SU-DHL-6 (cell line): ENCODE results near the gene FHIP1A.

Source experiments
- H2AFZ ChIP-seq: fragments of 200-600 bp; sonication (generic); 2 replicates; pipeline ENCODE4 v1.6.1; 2014; ENCODE audit warnings: low read depth, mild to moderate bottlenecking, moderate library complexity, mixed read lengths, antibody characterized with exemption, low read length; ENCODE audit not compliant: severe bottlenecking
- H3F3A ChIP-seq: fragments of 200-600 bp; shearing (Covaris generic); 2 replicates; pipeline ENCODE4 v1.6.0; 2016; ENCODE audit warnings: antibody characterized with exemption, mild to moderate bottlenecking; ENCODE audit not compliant: insufficient read depth
- H3K27ac ChIP-seq: fragments of 200-600 bp; sonication (generic); 2 replicates; pipeline ENCODE4 v1.5.1; 2016; ENCODE audit warnings: low read depth, mild to moderate bottlenecking, low read length, moderate library complexity, mixed read lengths
- H3K27me3 ChIP-seq: fragments of 200-600 bp; sonication (generic), shearing (Covaris generic); 2 replicates; pipeline ENCODE4 v1.6.0; 2014; ENCODE audit warnings: mild to moderate bottlenecking, low read length
- H3K36me3 ChIP-seq: fragments of 200-600 bp; sonication (generic); 2 replicates; pipeline ENCODE4 v1.6.1; 2014; ENCODE audit warnings: mild to moderate bottlenecking, low read length, mixed read lengths
- H3K4me2 ChIP-seq: fragments of 300-600, 200-600 bp; shearing (Covaris generic), sonication (generic); 2 replicates; pipeline ENCODE4 v1.6.0; 2014; ENCODE audit warnings: low read length, low read depth, mild to moderate bottlenecking; ENCODE audit not compliant: poor library complexity, severe bottlenecking
- H3K4me3 ChIP-seq: fragments of 200-600 bp; sonication (generic); 2 replicates; pipeline ENCODE4 v1.5.1; 2014; ENCODE audit warnings: antibody characterized with exemption, low read length, mild to moderate bottlenecking, mixed read lengths; ENCODE audit not compliant: insufficient read depth, poor library complexity, severe bottlenecking
- H3K79me2 ChIP-seq: fragments of 200-600 bp; sonication (generic); 2 replicates; pipeline ENCODE4 v1.6.1; 2014; ENCODE audit warnings: mild to moderate bottlenecking, low read length, moderate library complexity; ENCODE audit not compliant: insufficient read depth
- H3K9ac ChIP-seq: fragments of 200-600 bp; sonication (generic); 2 replicates; pipeline ENCODE4 v1.7.0; 2014; ENCODE audit warnings: mild to moderate bottlenecking, low read length
- H3K9me2 ChIP-seq: fragments of 200-600 bp; sonication (generic); replicated peaks from 2 replicates; pipeline ENCODE4 v1.6.1; 2014; ENCODE audit warnings: low read length; ENCODE audit not compliant: insufficient read depth
- H3K9me3 ChIP-seq: fragments of 200-600 bp; sonication (generic); 2 replicates; pipeline ENCODE4 v1.6.1; 2014; ENCODE audit warnings: low read length, mixed read lengths; ENCODE audit not compliant: insufficient read depth
- H4K20me1 ChIP-seq: fragments of 200-600 bp; sonication (generic); 2 replicates; pipeline ENCODE4 v1.6.1; 2014; ENCODE audit warnings: low read depth, mild to moderate bottlenecking, antibody characterized with exemption, low read length, moderate library complexity, mixed read lengths
- CTCF ChIP-seq: fragments of 200-600 bp; sonication (generic); IDR thresholded peaks from one replicate; pipeline ENCODE4 v1.5.1; 2017; ENCODE audit warnings: antibody characterized with exemption, mild to moderate bottlenecking, low read length, moderate library complexity; ENCODE audit not compliant: insufficient read depth, poor library complexity, severe bottlenecking
- EZH2phosphoT487 ChIP-seq: fragments of 200-600 bp; sonication (generic), shearing (Covaris generic); conservative IDR thresholded peaks from 2 replicates; pipeline ENCODE4 v1.6.1; 2018; ENCODE audit warnings: mild to moderate bottlenecking, antibody characterized with exemption, low read length, moderate library complexity, mixed read lengths

Gene FHIP1A

GRCh38 chr4:151361966-151362365, 47.0 kb upstream of the FHIP1A start:
- no peak overlapping the region for H3K4me2 ChIP-seq
- no peak overlapping the region for H3K9ac ChIP-seq
- H2AFZ ChIP-seq: no peak overlapping the region
- no peak overlapping the region for H3K27ac ChIP-seq
- no peaks in the 10 kb centered on the region for H3K79me2 ChIP-seq
- no peaks in the 10 kb centered on the region for H3K9me3 ChIP-seq
- H3K4me3 ChIP-seq: no peak overlapping the region
- no peaks in the 10 kb centered on the region for H3K36me3 ChIP-seq
- no peaks in the 10 kb centered on the region for H3K9me2 ChIP-seq
- no peaks in the 10 kb centered on the region for H4K20me1 ChIP-seq
- no peak for TF ChIP-seq CTCF
- no peak for TF ChIP-seq EZH2phosphoT487
- no peaks in the 10 kb centered on the region for H3K27me3 ChIP-seq
- no peaks in the 10 kb centered on the region for H3F3A ChIP-seq

GRCh38 chr4:151362404-151363164, 46.4 kb upstream of the FHIP1A start:
- no peaks in the 10 kb centered on the region for H3K36me3 ChIP-seq
- H3K79me2 ChIP-seq: no peaks in the 10 kb centered on the region
- H3K27me3 ChIP-seq: no peaks in the 10 kb centered on the region
- no peak overlapping the region for H3K9ac ChIP-seq
- H2AFZ ChIP-seq: peak overlapping the region; percentile 16
- no peak overlapping the region for H3K4me2 ChIP-seq
- no peak overlapping the region for H3K4me3 ChIP-seq
- TF ChIP-seq EZH2phosphoT487 (no peak), CTCF (peak; percentile 97)
- no peaks in the 10 kb centered on the region for H4K20me1 ChIP-seq
- H3K27ac ChIP-seq: no peak overlapping the region
- H3K9me2 ChIP-seq: no peaks in the 10 kb centered on the region
- H3F3A ChIP-seq: no peaks in the 10 kb centered on the region
- no peaks in the 10 kb centered on the region for H3K9me3 ChIP-seq

GRCh38 chr4:151376540-151376939, 32.4 kb upstream of the FHIP1A start:
- Histone ChIP-seq H3K36me3 (no peaks in the 10 kb centered on the region), H3K4me2 (no peak overlapping the region), H3K9ac (no peak overlapping the region), H2AFZ (no peak overlapping the region), H3F3A (no peaks in the 10 kb centered on the region), H3K9me2 (no peaks in the 10 kb centered on the region), H3K79me2 (no peaks in the 10 kb centered on the region), H3K27me3 (no peaks in the 10 kb centered on the region), H3K27ac (no peak overlapping the region), H4K20me1 (no peaks in the 10 kb centered on the region), H3K4me3 (no peak overlapping the region), H3K9me3 (no peaks in the 10 kb centered on the region)
- TF ChIP-seq CTCF (no peak), EZH2phosphoT487 (no peak)
